GM19324 (cell line): ENCODE results near the gene TXN2.
"Not testable (repeated sequence)": the region's sequence is repeated elsewhere in the genome, so short reads cannot be mapped to it uniquely, and the experiment has no call there.

ENCODE experiments used
- ATAC-seq: cut with Tn5 transposase; IDR thresholded peaks from one replicate; pipeline ENCODE4 v1.9.1; 2021; ENCODE audit warnings: mild to moderate bottlenecking, moderate library complexity; ENCODE audit not compliant: unreplicated experiment, low FRiP score

TXN2 gene

DNA sequence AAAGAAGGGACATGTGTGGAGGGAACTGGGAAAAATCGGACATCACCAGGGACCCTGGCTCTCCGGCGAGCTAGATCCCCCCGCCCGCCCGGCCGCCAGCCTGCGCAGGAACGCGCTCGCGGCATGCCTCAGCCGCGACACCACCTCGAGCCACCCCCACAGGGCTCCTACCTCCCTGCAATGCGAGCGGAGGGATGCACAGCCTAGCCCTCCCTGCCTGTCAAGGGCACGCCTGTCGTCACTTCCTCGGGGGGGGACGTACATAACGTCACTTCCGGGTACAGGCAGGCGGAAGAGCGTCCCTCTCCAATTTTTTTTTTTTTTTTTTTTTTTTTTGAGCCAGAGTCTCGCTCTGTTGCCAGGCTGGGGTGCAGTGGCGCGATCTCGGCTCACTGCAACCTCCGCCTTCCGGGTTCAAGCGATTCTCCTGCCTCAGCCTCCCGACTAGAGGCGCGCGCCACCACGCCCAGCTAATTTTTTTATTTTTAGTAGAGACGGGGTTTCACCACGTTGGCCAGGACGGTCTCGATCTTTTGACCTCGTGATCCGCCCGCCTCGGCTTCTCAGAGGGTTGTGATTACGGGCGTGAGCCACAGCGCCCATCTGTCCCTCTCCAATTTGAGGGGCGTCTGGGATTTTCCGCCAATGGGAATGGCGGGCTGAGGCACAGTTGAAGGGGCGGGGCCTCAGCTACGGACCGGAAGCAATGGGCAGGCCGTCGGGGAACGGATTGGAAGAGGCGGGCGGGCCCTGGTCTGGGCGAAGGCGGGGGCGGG, at the start of gene TXN2:
TXN2 (minus strand) TSS at position 248 of the 776 bp plus-strand sequence. CDS start 803 bp downstream, outside the sequence.
- ATAC-seq, result peak; percentile 87

DNA sequence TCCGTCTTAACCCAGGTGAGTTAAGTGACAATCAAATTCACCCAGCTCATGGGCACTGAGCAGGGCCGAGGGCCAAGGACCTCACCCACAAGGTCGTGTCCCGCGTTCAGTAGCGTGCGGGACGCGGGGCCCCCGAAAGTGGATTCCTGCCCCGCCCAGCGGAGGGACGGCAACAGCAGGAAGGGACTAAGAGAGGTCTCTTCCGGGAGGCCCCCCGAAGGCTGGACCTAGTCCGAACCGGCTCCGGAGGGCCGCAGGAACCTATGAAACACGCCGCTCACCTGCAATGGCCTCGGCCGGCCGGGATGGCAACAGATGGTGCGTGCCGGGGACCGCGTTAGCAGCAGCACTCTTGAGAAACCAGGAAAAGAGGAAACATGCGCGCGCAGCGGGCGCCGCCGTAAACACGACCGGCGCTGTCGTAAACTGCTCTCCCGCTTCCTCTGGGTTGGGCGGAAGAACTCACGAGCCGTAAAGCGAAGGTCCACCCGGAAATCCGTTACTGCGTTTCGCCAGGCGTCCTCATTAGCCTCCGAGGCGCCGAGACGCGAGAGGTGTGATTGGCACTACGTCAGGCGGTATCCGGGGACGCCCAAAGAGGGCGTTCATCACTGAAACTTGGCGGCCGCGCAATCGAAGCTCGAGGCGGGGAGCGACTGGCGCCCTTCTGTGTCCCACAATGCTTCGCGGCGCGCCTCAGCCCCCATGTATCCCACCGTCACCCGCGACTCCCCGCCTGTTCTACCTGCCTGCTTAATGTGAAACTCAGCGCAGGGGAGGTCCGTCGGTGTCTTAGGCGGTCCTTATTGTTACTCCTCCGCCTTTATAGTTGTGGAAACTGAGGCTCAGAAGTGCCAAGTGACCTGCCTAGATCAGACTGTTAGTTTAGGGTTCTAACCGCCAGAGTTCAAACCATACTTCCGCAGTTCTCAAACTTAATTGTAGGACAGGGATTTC, 47.6 kb upstream of the TXN2 start, which contains the start of gene EIF3D:
EIF3D (minus strand) TSS at position 372 of the 957 bp plus-strand sequence. CDS start 3,045 bp downstream, outside the sequence.
- ATAC-seq, result peak; percentile 95

- ATAC-seq, result no peak
Observed at GRCh38 chr22:36528341-36528740, 46.9 kb upstream of the TXN2 start.

DNA sequence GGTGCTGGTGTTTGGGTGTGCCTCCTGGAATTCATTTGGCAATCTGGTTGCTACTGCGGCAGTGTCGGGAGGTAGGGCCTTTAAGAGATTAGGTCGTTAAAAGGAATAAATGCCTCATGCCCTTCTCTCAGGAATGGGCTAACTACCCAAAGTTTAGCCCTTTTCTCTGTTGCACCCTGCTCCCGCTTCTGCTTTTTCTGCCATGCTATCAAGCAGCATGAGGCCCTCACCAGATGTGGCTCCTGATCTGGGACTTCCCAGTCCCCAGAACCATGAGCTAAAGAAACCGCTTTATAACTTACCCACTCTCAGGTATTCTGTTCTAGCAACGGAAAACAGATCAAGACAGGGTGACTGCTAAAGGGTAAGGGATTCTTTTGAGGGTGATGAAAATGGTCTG, 41.2 kb upstream of the TXN2 start:
- no peak for ATAC-seq

GRCh38 chr22:36520423-36520822, 39.0 kb upstream of the TXN2 start:
- no peak for ATAC-seq

GRCh38 chr22:36519906-36520305, 38.5 kb upstream of the TXN2 start:
- not testable (repeated sequence) for ATAC-seq

DNA sequence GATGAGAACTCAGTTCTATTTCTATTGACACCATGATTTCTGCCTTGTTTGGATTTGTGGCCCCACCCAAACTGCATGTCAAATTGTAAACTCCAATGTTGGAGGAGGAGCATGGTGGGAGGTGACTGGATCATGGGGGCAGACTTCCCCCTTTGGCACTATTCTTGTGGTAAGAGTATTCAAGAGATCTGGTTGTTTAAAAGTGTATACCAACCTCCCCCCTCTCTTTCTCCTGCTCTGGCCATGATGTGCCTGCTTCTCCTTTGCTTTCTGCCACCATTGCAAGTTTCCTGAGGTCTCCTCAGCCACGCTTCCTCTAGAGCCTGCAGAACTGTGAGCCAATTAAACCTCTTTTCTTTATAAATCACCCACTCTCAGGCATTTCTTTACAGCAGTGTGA, 33.3 kb upstream of the TXN2 start:
- no peak for ATAC-seq

DNA sequence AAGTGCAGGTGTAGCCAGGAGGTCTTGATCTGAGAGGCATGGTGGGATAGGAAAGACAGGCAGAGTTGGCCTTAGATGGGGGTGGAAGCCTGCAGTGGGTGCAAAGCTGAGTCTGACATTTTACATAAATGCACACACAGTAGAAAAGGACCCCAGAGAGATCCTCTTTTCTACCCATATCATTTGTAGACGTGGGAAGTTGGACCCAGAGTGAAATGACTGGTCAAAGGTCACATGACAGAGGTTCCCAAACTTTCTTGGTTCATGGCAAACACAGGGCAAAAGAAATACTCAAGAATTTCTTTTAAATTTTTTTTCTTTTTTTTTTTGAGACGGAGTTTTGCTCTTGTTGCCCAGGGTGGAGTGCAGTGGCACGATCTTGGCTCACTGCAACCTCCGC, 31.6 kb upstream of the TXN2 start:
- no peak for ATAC-seq

- no peak for ATAC-seq
Observed at GRCh38 chr22:36512333-36512732, 30.9 kb upstream of the TXN2 start.

- ATAC-seq, result no peak
Observed at GRCh38 chr22:36510966-36511881, 29.8 kb upstream of the TXN2 start.

GRCh38 chr22:36510384-36510783, 28.9 kb upstream of the TXN2 start:
- no peak for ATAC-seq

GRCh38 chr22:36507518-36508010, 26.1 kb upstream of the TXN2 start:
- no peak for ATAC-seq

- ATAC-seq, result peak; percentile 72
Observed at GRCh38 chr22:36506637-36507517, 25.4 kb upstream of the TXN2 start, which contains the start of gene FOXRED2. Gene FOXRED2 (minus strand): TSS chr22:36507040. CDS start chr22:36506422, 618 bp downstream.

GRCh38 chr22:36505998-36506635, 24.7 kb upstream of the TXN2 start:
- no peak for ATAC-seq

- no peak for ATAC-seq
Observed at GRCh38 chr22:36497910-36498665, 16.6 kb upstream of the TXN2 start.

- ATAC-seq, result peak; percentile 50
Observed at GRCh38 chr22:36493690-36494110, 12.3 kb upstream of the TXN2 start.

DNA sequence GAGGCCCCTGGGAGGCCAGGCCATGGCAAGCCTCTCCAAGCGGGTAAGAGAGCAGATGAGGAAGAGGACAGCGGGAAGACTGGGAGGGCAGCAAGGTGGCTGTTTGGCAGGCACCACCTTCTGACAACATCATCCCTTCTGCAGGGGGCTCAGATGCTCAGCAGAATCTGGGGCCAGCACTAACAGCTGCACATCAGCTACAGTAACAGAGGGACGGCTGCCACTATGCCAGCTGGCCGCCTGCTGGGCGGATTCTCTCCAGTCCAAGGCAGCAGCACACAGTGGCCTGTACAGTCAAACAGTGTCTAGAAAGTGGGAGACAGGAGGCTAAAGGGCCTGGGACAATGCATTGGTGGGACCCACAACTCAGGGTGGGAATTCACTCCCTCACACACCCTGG, 10.7 kb upstream of the TXN2 start:
- ATAC-seq, result no peak

DNA sequence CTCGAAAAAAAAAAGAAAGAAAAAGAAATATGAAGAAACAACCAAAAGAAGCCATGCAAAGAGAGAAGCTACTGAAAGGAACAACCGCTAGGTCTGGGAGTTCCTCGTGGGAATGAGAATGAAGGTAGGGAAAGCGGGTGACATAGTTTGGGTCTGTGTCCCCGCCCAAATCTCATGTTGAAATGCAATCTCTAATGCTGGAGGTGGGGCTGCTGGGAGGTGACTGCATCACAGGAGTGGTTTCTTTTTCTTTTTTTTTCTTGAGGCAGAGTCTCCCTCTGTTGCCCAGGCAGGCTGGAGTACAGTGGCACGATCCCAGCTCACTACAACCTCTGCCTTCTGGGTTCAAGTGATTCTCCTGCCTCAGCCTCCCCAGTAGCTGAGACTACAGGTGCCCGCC, 9.7 kb upstream of the TXN2 start:
- ATAC-seq, result no peak
